Activated CD8-positive, alpha-beta memory T cell treated with anti-CD3 and anti-CD28 coated beads for 24 hours (primary cell): Measurements from ENCODE around the gene DSCAM.

Source experiments
- DNase-seq: peaks from one replicate; pipeline ENCODE4 v3.0.0-alpha.2; 2020

DSCAM gene

DNA sequence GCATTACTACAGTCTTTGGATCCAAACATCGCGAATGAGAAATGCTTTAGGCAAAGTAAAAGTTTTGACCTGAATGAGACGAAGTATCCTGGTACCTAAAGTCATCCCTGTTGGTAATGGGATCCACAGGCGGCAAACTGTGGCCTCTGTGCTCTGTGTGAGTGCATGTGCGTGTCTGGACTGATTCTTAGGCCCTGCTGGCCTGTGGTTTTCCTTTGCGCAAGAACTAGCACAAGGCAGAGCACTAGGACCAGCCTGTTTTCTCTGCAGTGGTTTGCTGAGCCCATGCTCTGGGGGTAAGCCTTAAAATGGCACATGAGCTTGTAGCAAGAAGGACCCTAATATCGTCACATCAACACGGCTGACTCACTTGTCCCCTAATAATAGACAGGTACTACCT lies 251.2 kb downstream of the DSCAM start:
- no peak for DNase-seq

- DNase-seq: no peak
Observed at GRCh38 chr21:40587736-40588346, 259.1 kb downstream of the DSCAM start.

DNA sequence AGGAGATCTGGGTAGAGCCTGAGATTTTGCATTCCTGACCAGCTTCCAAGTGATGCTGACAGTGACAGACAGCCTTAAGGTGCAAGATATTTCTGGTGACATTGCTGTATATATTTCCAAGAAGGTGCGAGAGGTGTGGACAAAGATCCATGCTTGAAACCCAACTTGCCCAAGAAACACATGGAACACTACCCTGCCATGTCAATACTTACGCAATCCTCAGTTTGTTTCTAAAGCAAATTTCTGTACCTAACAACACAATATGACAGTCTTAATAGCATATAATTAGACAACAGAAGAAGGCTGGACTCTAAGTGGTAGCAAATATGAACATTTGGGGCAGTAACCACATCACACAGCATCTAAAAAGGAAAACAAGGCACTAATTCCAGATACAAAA lies 260.4 kb downstream of the DSCAM start:
- no peak for DNase-seq

DNA sequence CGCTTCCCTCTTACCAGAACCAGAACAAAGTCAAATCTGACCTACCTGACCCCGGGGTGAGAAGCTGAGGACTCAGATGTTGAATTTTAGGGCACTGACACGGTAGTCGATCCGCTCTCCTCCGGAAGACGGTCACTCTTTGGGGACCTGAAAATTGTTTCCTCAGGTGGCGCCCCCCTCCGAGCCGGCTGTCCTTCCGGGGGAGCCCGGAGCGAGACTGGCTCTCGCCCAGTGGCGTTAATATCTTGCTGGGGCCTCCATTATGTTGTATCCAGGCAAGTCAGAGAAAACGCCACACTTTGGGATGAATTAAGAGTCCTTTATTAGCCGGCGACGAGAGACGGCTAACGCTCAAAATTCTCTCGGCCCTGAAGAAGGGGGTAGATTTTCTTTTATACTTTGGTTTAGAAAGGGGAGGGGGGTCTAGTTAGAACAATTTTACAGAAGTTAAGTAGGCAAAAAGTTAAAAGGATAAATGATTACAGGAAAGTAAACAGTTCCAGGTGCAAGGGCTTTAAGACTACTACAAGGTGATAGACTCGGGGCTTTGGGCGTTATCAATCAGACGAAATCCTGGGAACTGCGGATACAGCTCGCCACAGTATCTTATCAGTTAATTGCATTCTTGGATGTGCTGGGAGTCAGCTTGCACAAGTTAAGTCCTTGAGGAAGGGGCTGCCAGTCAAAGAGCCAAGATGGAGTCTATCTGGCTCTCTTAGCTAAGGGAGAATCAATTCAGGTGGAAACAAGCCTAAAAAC lies 269.5 kb downstream of the DSCAM start:
- no peak for DNase-seq

DNA sequence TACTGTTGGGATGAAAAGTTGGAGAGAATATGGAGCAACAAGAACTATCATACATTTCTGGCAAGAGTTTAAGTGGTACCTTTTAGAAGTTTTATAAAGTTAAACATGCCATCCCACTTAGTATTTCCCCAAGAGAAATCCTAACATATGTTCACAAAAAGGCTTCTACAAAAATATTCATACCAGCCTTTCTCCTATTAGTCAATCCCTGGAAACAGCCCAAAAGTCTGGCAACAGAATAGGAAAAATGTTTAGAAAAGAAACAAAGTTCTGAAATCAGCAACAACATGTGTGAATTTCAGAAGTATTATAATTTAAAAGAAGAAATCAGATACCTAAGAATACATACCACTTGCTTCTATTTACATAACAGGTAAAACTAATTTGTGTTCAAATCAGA lies 271.0 kb downstream of the DSCAM start:
- DNase-seq: no peak

DNA sequence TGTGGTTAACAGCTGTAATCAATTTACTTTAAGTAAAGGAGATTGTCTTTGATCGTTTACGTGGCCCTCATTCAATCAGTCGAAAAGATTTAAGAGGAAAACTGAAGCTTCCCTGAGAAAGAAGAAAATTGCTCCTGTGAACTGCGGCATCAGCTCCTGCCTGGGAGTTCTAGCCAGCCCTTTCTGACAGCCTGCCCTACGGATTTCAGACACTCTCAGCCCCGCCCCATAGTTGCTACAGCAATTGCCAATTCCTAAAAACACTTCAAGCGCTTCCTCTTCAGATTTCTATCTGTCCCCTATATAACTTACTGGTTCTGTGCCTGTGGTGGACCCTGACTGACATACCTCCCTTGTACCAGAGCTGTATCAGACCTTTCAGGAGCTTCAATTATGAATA lies 277.6 kb downstream of the DSCAM start:
- DNase-seq: no peak

GRCh38 chr21:40568807-40569206 lies 278.2 kb downstream of the DSCAM start:
- no peak for DNase-seq

GRCh38 chr21:40567501-40567900 lies 279.5 kb downstream of the DSCAM start:
- no peak for DNase-seq

- DNase-seq: no peak
Observed at GRCh38 chr21:40566486-40566885, 280.5 kb downstream of the DSCAM start.

DNA sequence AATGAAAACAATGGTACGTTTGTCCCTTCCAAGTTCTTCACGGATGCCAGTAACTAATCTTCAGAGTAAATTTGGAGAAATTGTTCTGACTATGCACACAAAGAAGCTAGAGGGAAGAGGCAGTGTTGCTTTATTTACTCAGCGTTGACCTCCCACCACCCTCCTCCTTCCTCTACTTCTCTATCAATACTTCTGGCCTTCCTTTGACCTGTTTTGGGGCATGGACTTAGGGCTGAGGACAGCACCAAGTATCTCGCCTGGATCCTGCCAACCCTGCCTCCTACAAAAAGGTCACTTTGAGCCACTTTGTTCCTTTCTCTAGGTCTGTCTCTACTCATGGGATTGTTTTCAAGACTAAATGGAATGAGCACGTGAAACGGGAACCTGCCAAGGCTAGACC lies 282.6 kb downstream of the DSCAM start:
- DNase-seq: no peak

GRCh38 chr21:40563900-40564299 lies 283.1 kb downstream of the DSCAM start:
- no peak for DNase-seq

DNA sequence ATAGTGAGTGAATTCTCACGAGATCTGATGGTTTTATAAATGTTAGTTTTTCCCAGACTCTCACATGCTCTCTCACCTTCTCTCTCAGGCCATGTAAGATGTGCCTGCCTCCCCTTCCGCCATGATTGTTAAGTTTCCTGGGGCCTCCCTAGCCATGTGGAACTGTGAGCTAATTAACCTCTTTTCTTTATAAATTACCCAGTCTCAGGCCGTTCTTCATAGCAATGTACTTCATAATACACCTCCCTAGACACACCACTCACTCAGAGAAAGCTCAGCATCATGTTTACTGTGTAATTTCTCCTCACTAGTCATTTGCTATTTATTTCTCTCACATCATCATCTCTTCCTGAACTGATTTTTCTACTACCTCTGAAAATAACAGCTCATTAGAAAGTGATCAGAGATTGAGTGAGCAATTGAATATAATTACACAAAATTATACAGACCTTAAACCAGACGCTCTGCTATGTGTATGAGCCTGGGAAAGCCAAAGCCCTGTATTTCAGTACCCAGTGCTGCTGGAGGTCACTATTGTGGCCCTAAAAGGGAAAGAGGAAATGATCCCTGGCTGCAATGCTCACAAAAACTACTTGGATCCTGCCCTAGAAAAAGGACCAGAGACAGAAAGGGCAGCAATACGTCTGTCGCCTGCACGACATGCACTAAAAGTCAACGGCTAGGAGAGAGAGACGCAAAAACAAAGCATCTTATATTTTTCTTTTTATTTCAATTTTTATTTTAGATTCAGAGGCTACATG lies 284.5 kb downstream of the DSCAM start:
- no peak for DNase-seq

DNA sequence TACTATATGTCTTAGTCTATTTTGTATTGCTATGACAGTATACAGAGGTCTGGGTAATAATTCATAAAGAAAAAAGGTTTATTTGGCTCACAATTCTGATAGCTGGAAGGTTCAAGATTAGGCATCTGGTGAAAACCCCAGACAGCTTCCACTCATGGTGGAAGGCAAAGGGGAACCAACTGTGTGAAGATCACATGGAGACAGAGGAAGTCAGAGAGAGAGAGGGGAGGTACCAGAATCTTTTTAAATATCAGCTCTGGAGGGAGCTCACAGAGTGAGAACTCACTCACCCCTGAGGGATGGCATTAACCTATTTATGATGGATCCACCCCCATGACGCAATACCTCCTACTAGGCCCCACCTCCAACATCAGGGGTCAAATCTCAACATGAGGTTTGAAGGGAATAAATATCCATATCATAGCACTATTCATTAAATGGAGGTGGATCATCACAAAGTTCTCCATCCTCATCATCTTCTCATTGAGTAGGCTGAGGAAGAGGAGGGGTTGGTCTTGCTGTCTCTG lies 290.5 kb downstream of the DSCAM start:
- DNase-seq: no peak

DNA sequence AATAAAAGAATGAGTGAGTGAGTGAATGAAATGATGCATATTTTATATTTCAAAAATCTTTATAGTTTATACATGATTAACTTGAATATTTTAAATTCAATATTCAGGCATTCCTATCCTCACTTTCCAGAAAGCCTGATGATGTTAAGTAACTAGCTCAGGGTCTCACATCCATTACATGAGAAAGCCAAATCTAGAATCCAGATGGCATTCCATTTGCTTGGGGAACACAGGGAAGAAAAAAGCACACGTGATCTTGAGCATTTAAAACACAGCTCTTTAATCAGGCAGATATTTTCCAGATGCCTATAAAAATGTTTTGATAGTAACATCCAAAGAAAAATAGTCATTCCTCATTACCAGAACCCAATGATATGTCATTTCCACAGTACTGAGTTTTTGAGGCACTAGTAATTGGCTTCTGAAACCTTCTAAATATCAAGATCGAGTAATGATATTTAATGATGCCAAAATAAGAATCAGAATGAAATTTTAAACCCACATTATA lies 291.9 kb downstream of the DSCAM start:
- no peak for DNase-seq

- no peak for DNase-seq
Observed at GRCh38 chr21:40553781-40554180, 293.2 kb downstream of the DSCAM start.

DNA sequence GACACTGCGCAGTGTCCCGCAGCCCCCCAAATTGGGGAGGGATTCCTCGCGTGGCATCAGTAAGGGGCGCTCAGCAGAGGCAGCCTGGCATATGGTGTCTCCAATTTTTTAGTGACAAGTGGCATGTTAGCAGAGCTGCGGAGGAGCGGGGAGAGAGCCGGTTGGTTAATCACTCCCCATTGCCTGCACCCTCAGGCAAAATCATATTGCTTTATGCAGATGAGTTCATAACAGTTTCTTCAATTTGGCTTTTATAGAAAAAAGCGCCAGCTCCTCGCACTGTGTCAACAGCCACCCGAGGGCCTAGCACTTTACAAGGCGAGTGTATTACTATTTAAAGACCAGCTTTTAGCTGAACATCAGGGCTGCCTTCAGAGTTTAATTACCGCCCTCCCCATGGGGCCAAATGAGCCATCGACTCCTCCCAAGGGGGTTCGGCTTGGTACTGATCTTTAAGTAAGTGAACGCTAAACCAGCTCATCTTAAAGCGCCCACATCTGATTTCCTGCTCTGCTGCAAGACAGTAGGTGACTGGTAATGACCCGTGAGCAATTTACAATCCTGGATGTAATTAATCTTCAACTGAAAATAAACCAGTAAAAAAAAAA lies 298.9 kb downstream of the DSCAM start:
- DNase-seq: no peak

DNA sequence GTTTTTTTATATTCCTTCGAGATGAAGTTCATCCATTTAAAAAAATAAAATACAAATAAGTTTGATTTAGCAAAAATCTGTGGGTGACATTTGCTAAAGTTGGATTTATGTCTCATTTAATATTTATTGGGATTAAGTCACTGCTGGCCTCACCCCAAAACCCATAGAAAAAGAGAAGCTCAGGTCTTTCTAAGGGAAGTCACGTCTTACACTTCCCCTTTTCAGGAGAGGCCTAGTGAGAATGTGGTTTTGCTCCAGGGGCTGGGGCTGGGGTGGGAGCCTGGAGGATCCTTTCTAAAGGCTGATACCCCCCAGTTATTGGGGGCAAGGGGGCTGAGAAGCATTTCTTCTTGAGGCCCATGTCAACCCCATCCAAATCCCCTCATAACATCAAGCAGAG lies 300.3 kb downstream of the DSCAM start:
- DNase-seq: no peak

- no peak for DNase-seq
Observed at GRCh38 chr21:40540216-40540615, 306.7 kb downstream of the DSCAM start.

- no peak for DNase-seq
Observed at GRCh38 chr21:40534886-40535285, 312.1 kb downstream of the DSCAM start.

- DNase-seq: no peak
Observed at GRCh38 chr21:40531431-40532110, 315.4 kb downstream of the DSCAM start.

DNA sequence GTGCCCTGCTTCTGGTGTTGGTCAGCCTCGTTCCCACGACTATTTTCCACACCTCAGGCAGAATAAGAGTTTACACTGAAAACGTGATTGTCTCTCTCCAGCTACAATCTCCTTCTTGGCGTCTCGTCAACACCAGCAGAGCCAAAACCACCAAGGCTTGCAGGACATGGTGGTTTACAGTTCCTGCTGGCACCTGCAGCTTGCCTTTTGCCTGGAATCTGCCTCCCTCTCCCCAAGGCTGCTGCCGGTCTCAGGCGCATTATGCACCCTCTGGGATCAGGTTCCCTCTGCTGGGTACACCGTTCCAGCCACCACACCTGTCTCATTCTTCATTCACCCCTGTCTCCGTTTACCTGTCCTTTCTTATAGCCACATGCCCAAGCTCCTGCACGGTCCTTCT lies 315.9 kb downstream of the DSCAM start:
- no peak for DNase-seq

- DNase-seq: no peak
Observed at GRCh38 chr21:40517646-40518045, 329.3 kb downstream of the DSCAM start.

DNA sequence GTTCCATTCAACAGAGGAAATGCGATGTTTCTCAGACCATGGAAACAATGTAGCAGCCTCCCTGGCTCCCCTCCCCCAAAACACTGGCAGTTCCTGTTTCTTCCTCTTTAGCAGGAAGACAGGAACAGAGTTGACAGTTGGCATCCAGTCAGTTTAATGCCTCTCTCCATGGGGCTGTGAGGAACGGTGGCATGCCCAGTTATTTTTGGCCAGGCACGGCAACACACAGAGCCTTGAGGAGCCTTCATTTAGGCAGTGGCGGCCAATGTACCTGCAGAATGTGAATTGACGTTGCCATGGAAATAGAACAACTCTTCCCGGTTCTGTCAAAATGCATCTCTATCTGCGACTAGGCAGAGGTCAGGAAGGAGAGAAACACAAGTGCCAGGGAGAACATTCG lies 330.6 kb downstream of the DSCAM start:
- DNase-seq: no peak
